ENCODE measurements around the gene GPR143.

Gene GPR143

DNA sequence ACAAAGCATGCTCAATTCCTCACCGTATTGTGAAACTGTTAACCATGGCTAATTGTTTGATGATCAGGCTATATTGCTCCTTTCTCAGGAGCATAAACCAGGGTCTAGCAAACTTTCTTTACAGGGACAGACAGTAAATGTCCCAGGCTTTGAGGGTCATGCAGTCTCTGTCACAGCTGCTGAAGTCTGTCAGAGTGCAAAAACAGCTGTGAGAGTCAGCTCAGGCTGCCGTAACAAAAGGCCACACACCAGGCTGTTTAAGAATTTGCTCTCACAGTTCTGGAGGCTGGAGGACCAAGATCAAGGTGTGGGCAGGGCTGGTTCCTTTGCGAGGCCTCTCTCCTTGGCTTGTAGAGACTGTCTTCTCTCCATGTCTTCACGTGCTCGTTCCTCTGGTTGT is 75.6 kb downstream of the GPR143 start:
- ChIA-PET CTCF (no interaction called here), POLR2A (no interaction called here)
- no peak overlapping the region for H3K4me3 ChIP-seq (ENCODE audit: low read depth, low read length)
- DNase-seq (ENCODE audit: low read depth, low spot score) = no peak
- TF ChIP-seq, protein P1, sequence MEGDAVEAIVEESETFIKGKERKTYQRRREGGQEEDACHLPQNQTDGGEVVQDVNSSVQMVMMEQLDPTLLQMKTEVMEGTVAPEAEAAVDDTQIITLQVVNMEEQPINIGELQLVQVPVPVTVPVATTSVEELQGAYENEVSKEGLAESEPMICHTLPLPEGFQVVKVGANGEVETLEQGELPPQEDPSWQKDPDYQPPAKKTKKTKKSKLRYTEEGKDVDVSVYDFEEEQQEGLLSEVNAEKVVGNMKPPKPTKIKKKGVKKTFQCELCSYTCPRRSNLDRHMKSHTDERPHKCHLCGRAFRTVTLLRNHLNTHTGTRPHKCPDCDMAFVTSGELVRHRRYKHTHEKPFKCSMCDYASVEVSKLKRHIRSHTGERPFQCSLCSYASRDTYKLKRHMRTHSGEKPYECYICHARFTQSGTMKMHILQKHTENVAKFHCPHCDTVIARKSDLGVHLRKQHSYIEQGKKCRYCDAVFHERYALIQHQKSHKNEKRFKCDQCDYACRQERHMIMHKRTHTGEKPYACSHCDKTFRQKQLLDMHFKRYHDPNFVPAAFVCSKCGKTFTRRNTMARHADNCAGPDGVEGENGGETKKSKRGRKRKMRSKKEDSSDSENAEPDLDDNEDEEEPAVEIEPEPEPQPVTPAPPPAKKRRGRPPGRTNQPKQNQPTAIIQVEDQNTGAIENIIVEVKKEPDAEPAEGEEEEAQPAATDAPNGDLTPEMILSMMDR (IDR thresholded peaks at IDR 0.05; ENCODE audit: insufficient read depth, low read length, missing control alignments) = no peak

GRCh38 chrX:9688833-9689232 is 76.8 kb downstream of the GPR143 start:
- H3K4me3 ChIP-seq (ENCODE audit: low read depth, low read length) = no peak overlapping the region
- ChIA-PET CTCF (no interaction called here), POLR2A (no interaction called here)
- TF ChIP-seq, protein P1 (IDR thresholded peaks at IDR 0.05; ENCODE audit: insufficient read depth, low read length, missing control alignments) = no peak
- DNase-seq (ENCODE audit: low read depth, low spot score) = no peak

GRCh38 chrX:9687899-9688298 is 77.7 kb downstream of the GPR143 start:
- H3K4me3 ChIP-seq (ENCODE audit: low read depth, low read length) = no peak overlapping the region
- ChIA-PET CTCF (no interaction called here), POLR2A (no interaction called here)
- TF ChIP-seq, protein P1 (IDR thresholded peaks at IDR 0.05; ENCODE audit: insufficient read depth, low read length, missing control alignments) = no peak
- DNase-seq (ENCODE audit: low read depth, low spot score) = no peak

GRCh38 chrX:9683350-9683749 is 82.3 kb downstream of the GPR143 start:
- POLR2A ChIA-PET = no interaction called here
- DNase-seq (ENCODE audit: low read depth, low spot score) = no peak
- CTCF ChIA-PET = no interaction called here
- no peak overlapping the region for H3K4me3 ChIP-seq (ENCODE audit: low read depth, low read length)
- TF ChIP-seq, protein P1 (IDR thresholded peaks at IDR 0.05; ENCODE audit: insufficient read depth, low read length, missing control alignments) = no peak

DNA sequence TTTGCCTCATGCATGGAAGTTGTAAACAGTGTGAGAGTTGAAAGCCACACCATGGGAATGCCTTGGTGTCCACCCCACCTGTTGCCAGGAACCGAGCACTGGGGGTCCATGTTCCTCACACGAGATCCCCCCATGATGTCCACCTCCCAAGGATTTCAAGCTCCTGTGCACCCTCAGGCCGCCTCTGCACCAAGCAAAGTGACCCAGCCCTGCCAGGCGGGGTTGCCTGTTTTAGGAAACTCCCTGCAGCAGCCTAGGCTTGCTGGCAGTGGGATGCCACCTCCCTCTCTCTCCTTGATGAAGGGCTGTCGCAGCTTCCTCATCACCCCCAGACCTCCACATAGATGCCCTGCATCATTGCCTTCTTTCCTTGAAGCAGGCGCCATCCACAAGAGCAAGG is 82.8 kb downstream of the GPR143 start:
- DNase-seq (ENCODE audit: low read depth, low spot score) = no peak
- CTCF ChIA-PET = no interaction called here
- POLR2A ChIA-PET = no interaction called here
- H3K4me3 ChIP-seq (ENCODE audit: low read depth, low read length) = no peak overlapping the region
- TF ChIP-seq, protein P1 (IDR thresholded peaks at IDR 0.05; ENCODE audit: insufficient read depth, low read length, missing control alignments) = no peak

- TF ChIP-seq, protein P1 (IDR thresholded peaks at IDR 0.05; ENCODE audit: insufficient read depth, low read length, missing control alignments) = no peak
- H3K4me3 ChIP-seq (ENCODE audit: low read depth, low read length) = no peak overlapping the region
- DNase-seq (ENCODE audit: low read depth, low spot score) = no peak
- POLR2A ChIA-PET = no interaction called here
- CTCF ChIA-PET = no interaction called here
Observed at GRCh38 chrX:9682456-9682855, 83.2 kb downstream of the GPR143 start.
